ENCODE measurements around the gene NXT2. TPM values are rescaled to one million over a fixed set of nuclear protein-coding genes. Genes with fewer than 3 reads are reported as not detected.

NXT2 gene
- total and polyA plus RNA-seq, 4 donors, result 3.5 to 10.0 (median 4.8) TPM

DNA sequence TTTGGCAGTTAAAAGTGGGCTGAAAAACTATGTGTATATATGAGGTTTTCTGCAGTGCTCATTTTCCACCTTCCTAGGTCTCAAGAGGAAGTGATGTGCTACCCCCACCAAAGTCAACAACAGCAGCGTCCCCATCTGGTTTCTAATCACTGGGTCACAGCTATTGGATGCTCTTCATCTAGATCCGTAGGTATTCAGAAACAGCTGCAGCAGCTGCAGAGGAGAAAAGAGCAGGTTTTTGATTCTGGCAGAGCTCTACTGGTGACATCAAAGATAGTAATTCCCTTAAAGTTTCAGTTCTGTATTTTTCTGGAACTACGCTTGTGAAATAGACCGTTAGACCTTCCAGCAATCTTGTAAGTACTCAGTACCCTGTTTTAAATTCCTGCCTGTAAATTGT, 49.0 kb upstream of the NXT2 start:
- no peaks in the 10 kb centered on the region for H3K4me1 ChIP-seq (ENCODE audit: control insufficient read depth in 4 of 4, insufficient read depth in 4 of 4, low read length in 3 of 4)
- H3K4me3 ChIP-seq (ENCODE audit: low read depth in 1 of 3, low read length in 3 of 3), result no peak overlapping the region
- H3K36me3 ChIP-seq (ENCODE audit: control insufficient read depth in 4 of 4, insufficient read depth in 3 of 4, low read depth in 1 of 4, low read length in 3 of 4), result no peaks in the 10 kb centered on the region
- no peak overlapping the region for H3K27ac ChIP-seq (ENCODE audit: low read depth in 1 of 2, low read length in 2 of 2)
- H3K27me3 ChIP-seq (ENCODE audit: control insufficient read depth in 4 of 4, insufficient read depth in 4 of 4, low read length in 3 of 4), result peaks cover 0 to 4% (median 0%) of the 10 kb centered on the region in 4 donors
- no peak overlapping the region for H3K9ac ChIP-seq (ENCODE audit: low read depth in 1 of 2, low read length in 2 of 2)
- WGBS, result 53% methylated on average over 4 of the region's 4 CpGs
- H3K9me3 ChIP-seq (ENCODE audit: control insufficient read depth in 4 of 4, low read length in 3 of 4), result no peaks in the 10 kb centered on the region
- TF ChIP-seq YY1 (IDR thresholded peaks at IDR 0.05), result no peak
- no peak for DNase-seq (ENCODE audit: low spot score)

DNA sequence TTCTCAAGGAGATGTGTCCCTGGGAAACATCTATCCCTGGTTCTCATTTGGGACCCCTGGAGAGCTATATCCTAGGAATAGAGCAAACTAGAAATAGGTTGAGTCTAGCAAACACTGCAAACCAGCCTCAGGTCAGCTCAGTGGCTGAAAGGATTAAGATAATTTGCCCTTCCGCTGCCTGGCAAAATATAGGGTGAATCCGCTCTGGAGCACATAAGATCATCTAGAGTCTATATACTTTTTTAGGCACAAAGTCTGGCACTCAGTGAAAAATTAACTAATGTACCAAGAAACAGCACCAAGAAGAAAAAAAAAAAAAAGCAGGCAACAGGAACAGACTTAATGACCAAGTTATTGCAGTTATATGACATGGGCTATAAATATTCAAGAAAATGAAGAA, 47.5 kb upstream of the NXT2 start:
- DNase-seq (ENCODE audit: low spot score), result no peak
- H3K9me3 ChIP-seq (ENCODE audit: control insufficient read depth in 4 of 4, low read length in 3 of 4), result no peaks in the 10 kb centered on the region
- no peak overlapping the region for H3K9ac ChIP-seq (ENCODE audit: low read depth in 1 of 2, low read length in 2 of 2)
- H3K27me3 ChIP-seq (ENCODE audit: control insufficient read depth in 4 of 4, insufficient read depth in 4 of 4, low read length in 3 of 4), result peaks cover 0 to 3% (median 0%) of the 10 kb centered on the region in 4 donors
- H3K36me3 ChIP-seq (ENCODE audit: control insufficient read depth in 4 of 4, insufficient read depth in 3 of 4, low read depth in 1 of 4, low read length in 3 of 4), result no peaks in the 10 kb centered on the region
- 76% methylated on average over 2 of the region's 2 CpGs for WGBS
- no peaks in the 10 kb centered on the region for H3K4me1 ChIP-seq (ENCODE audit: control insufficient read depth in 4 of 4, insufficient read depth in 4 of 4, low read length in 3 of 4)
- H3K4me3 ChIP-seq (ENCODE audit: low read depth in 1 of 3, low read length in 3 of 3), result no peak overlapping the region
- no peak overlapping the region for H3K27ac ChIP-seq (ENCODE audit: low read depth in 1 of 2, low read length in 2 of 2)
- TF ChIP-seq FOXA2 (IDR thresholded peaks at IDR 0.05), result no peak
- TF ChIP-seq, protein P1, sequence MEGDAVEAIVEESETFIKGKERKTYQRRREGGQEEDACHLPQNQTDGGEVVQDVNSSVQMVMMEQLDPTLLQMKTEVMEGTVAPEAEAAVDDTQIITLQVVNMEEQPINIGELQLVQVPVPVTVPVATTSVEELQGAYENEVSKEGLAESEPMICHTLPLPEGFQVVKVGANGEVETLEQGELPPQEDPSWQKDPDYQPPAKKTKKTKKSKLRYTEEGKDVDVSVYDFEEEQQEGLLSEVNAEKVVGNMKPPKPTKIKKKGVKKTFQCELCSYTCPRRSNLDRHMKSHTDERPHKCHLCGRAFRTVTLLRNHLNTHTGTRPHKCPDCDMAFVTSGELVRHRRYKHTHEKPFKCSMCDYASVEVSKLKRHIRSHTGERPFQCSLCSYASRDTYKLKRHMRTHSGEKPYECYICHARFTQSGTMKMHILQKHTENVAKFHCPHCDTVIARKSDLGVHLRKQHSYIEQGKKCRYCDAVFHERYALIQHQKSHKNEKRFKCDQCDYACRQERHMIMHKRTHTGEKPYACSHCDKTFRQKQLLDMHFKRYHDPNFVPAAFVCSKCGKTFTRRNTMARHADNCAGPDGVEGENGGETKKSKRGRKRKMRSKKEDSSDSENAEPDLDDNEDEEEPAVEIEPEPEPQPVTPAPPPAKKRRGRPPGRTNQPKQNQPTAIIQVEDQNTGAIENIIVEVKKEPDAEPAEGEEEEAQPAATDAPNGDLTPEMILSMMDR (IDR thresholded peaks at IDR 0.05; ENCODE audit: low read depth, low read length, missing input control), result no peak
- no peak for TF ChIP-seq NR2F2 (IDR thresholded peaks at IDR 0.05)
- TF ChIP-seq FOXA1 (IDR thresholded peaks at IDR 0.05), result no peak
- TF ChIP-seq TAF1 (conservative IDR thresholded peaks at IDR 0.05), result no peak
- no peak for TF ChIP-seq HNF4G (IDR thresholded peaks at IDR 0.05)
- TF ChIP-seq, protein P2, sequence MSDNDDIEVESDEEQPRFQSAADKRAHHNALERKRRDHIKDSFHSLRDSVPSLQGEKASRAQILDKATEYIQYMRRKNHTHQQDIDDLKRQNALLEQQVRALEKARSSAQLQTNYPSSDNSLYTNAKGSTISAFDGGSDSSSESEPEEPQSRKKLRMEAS (IDR thresholded peaks at IDR 0.05), result no peak
- TF ChIP-seq, protein P3, sequence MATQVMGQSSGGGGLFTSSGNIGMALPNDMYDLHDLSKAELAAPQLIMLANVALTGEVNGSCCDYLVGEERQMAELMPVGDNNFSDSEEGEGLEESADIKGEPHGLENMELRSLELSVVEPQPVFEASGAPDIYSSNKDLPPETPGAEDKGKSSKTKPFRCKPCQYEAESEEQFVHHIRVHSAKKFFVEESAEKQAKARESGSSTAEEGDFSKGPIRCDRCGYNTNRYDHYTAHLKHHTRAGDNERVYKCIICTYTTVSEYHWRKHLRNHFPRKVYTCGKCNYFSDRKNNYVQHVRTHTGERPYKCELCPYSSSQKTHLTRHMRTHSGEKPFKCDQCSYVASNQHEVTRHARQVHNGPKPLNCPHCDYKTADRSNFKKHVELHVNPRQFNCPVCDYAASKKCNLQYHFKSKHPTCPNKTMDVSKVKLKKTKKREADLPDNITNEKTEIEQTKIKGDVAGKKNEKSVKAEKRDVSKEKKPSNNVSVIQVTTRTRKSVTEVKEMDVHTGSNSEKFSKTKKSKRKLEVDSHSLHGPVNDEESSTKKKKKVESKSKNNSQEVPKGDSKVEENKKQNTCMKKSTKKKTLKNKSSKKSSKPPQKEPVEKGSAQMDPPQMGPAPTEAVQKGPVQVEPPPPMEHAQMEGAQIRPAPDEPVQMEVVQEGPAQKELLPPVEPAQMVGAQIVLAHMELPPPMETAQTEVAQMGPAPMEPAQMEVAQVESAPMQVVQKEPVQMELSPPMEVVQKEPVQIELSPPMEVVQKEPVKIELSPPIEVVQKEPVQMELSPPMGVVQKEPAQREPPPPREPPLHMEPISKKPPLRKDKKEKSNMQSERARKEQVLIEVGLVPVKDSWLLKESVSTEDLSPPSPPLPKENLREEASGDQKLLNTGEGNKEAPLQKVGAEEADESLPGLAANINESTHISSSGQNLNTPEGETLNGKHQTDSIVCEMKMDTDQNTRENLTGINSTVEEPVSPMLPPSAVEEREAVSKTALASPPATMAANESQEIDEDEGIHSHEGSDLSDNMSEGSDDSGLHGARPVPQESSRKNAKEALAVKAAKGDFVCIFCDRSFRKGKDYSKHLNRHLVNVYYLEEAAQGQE (IDR thresholded peaks at IDR 0.05), result no peak
- TF ChIP-seq, protein P4, sequence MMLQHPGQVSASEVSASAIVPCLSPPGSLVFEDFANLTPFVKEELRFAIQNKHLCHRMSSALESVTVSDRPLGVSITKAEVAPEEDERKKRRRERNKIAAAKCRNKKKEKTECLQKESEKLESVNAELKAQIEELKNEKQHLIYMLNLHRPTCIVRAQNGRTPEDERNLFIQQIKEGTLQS (IDR thresholded peaks at IDR 0.05), result no peak
- no peak for TF ChIP-seq SP1 (IDR thresholded peaks at IDR 0.05)
- TF ChIP-seq, protein P5, sequence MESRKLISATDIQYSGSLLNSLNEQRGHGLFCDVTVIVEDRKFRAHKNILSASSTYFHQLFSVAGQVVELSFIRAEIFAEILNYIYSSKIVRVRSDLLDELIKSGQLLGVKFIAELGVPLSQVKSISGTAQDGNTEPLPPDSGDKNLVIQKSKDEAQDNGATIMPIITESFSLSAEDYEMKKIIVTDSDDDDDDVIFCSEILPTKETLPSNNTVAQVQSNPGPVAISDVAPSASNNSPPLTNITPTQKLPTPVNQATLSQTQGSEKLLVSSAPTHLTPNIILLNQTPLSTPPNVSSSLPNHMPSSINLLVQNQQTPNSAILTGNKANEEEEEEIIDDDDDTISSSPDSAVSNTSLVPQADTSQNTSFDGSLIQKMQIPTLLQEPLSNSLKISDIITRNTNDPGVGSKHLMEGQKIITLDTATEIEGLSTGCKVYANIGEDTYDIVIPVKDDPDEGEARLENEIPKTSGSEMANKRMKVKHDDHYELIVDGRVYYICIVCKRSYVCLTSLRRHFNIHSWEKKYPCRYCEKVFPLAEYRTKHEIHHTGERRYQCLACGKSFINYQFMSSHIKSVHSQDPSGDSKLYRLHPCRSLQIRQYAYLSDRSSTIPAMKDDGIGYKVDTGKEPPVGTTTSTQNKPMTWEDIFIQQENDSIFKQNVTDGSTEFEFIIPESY (IDR thresholded peaks at IDR 0.05), result no peak
- no peak for TF ChIP-seq YY1 (IDR thresholded peaks at IDR 0.05)
- TF ChIP-seq RXRA (IDR thresholded peaks at IDR 0.05), result no peak
- TF ChIP-seq GABPA (IDR thresholded peaks at IDR 0.05 in 1 of 2, conservative IDR thresholded peaks at IDR 0.05 in 1 of 2), result no peak
- no peak for TF ChIP-seq JUND (IDR thresholded peaks at IDR 0.05)
- no peak for TF ChIP-seq EGR1 (IDR thresholded peaks at IDR 0.05; ENCODE audit: low read depth in 2 of 2)
- no peak for TF ChIP-seq HNF4A (conservative IDR thresholded peaks at IDR 0.05)
- TF ChIP-seq RAD21 (IDR thresholded peaks at IDR 0.05), result no peak

Data from liver (tissue), 9 donors.